H1 (cell line): ENCODE results near the gene SMIM44. TPM values are rescaled to one million over a fixed set of nuclear protein-coding genes. Genes with fewer than 3 reads are reported as not detected.

Experiments used
- CTCF ChIA-PET: fragments of 300-600 bp; sonication (Branson Sonifier 250); formaldehyde crosslinking; loops from one replicate; lab custom pipeline; 2021; ENCODE audit not compliant: partially characterized antibody; lab: Charles Lee
- POLR2A ChIA-PET: fragments of 300-600 bp; sonication (Branson Sonifier 250); formaldehyde crosslinking; loops from one replicate; lab custom pipeline; 2021; ENCODE audit warnings: inconsistent platforms; ENCODE audit not compliant: partially characterized antibody; lab: Charles Lee
- DNase-seq, 2 experiments: peaks; one replicate each; pipeline versions ENCODE4 v3.0.0 to v3.0.0-alpha.2; 2010 to 2022; ENCODE audit warnings: low spot score in 2 of 2, low read depth in 1 of 2, mixed read lengths in 1 of 2
- FAIRE-seq: peaks from 2 replicates; lab custom pipeline; 2011; peaks lifted over from hg19 to GRCh38; lab: Jason Lieb, UNC
- H2AFZ ChIP-seq: 2 replicates; pipeline ENCODE4 v1.8.1; 2012; ENCODE audit warnings: low read length, inconsistent platforms
- H2AK5ac ChIP-seq: 2 replicates; pipeline ENCODE4 v1.6.1; 2013; ENCODE audit warnings: low read depth, low read length
- H2BK120ac ChIP-seq: replicated peaks from 2 replicates; pipeline ENCODE3; 2013; ENCODE audit warnings: low read depth, low read length, inconsistent platforms
- H2BK12ac ChIP-seq: 2 replicates; pipeline ENCODE4 v1.6.1; 2013; ENCODE audit warnings: low read depth, low read length
- H2BK15ac ChIP-seq: 2 replicates; pipeline ENCODE4 v1.6.1; 2013; ENCODE audit warnings: low read length
- H2BK20ac ChIP-seq: 2 replicates; pipeline ENCODE4 v1.6.1; 2013; ENCODE audit warnings: low read length
- H2BK5ac ChIP-seq: 2 replicates; pipeline ENCODE4 v1.6.1; 2013; ENCODE audit warnings: low read depth, low read length
- H3K14ac ChIP-seq: 2 replicates; pipeline ENCODE4 v1.6.1; 2013; ENCODE audit warnings: inconsistent platforms; ENCODE audit not compliant: insufficient read length
- H3K18ac ChIP-seq: 2 replicates; pipeline ENCODE4 v1.6.1; 2013; ENCODE audit warnings: low read length; ENCODE audit errors: extremely low read depth
- H3K23ac ChIP-seq: 2 replicates; pipeline ENCODE4 v1.6.1; 2013; ENCODE audit warnings: inconsistent platforms; ENCODE audit not compliant: insufficient read length
- H3K23me2 ChIP-seq: 2 replicates; pipeline ENCODE4 v1.6.1; 2013; ENCODE audit warnings: low read depth, low read length
- H3K27ac ChIP-seq: 2 replicates; pipeline ENCODE4 v1.6.1; 2011; ENCODE audit warnings: low read depth, low read length, inconsistent platforms
- H3K27me3 ChIP-seq, 4 experiments: replicated peaks in 1 of 4; 1 replicate in 1 of 4; 2 replicates in 3 of 4; pipeline versions ENCODE4 v1.6.1 to v1.8.1; 2011 to 2013; ENCODE audit warnings: low read length in 3 of 4, mild to moderate bottlenecking in 3 of 4, inconsistent platforms in 2 of 4, mixed read lengths in 2 of 4, moderate library complexity in 1 of 4; ENCODE audit not compliant: control insufficient read depth in 3 of 4, insufficient read depth in 3 of 4; ENCODE audit errors: extremely low read depth in 1 of 4
- H3K36me3 ChIP-seq, 4 experiments: 2 replicates each; pipeline versions ENCODE4 v1.6.1 to v1.8.1; 2011 to 2013; ENCODE audit warnings: mild to moderate bottlenecking in 4 of 4, low read length in 3 of 4, moderate library complexity in 2 of 4, control low read depth in 1 of 4, inconsistent platforms in 1 of 4; ENCODE audit not compliant: insufficient read depth in 4 of 4, control insufficient read depth in 2 of 4
- H3K4ac ChIP-seq: replicated peaks from 2 replicates; pipeline ENCODE3; 2013; ENCODE audit warnings: low read length, low read depth, mixed read lengths, inconsistent platforms; ENCODE audit not compliant: insufficient read length
- H3K4me1 ChIP-seq, 4 experiments: replicated peaks in 1 of 4; 1 replicate in 1 of 4; 2 replicates in 3 of 4; pipeline versions ENCODE4 v1.6.1 to v1.8.1; 2011 to 2013; ENCODE audit warnings: low read length in 3 of 4, inconsistent platforms in 2 of 4, mixed read lengths in 1 of 4; ENCODE audit not compliant: insufficient read depth in 4 of 4, control insufficient read depth in 3 of 4
- H3K4me2 ChIP-seq, 2 experiments: 2 replicates each; pipeline versions ENCODE4 v1.6.1 to v1.8.1; 2011 to 2013; ENCODE audit warnings: low read depth in 2 of 2, low read length in 2 of 2, control low read depth in 1 of 2, inconsistent platforms in 1 of 2, mild to moderate bottlenecking in 1 of 2; ENCODE audit not compliant: insufficient read depth in 1 of 2
- H3K4me3 ChIP-seq, 4 experiments: fragments of 200-600, 300-600 bp in 1 of 4; sonication (generic), shearing (Covaris generic), sonication (Bioruptor Twin) in 1 of 4; 2 replicates each; pipeline versions ENCODE4 v1.5.1 to v1.8.1; 2011 to 2016; ENCODE audit warnings: low read length in 4 of 4, low read depth in 3 of 4, control low read depth in 2 of 4, inconsistent platforms in 2 of 4, mild to moderate bottlenecking in 2 of 4, mixed read lengths in 1 of 4, moderate library complexity in 1 of 4; ENCODE audit not compliant: insufficient read depth in 2 of 4; ENCODE audit errors: extremely low read depth in 1 of 4
- H3K56ac ChIP-seq: replicated peaks from 2 replicates; pipeline ENCODE3; 2013; ENCODE audit warnings: low read depth, mild to moderate bottlenecking, mixed read lengths, low read length, inconsistent platforms; ENCODE audit not compliant: insufficient read length
- H3K79me1 ChIP-seq: 2 replicates; pipeline ENCODE4 v1.6.1; 2013; ENCODE audit warnings: low read depth, low read length, control low read depth
- H3K79me2 ChIP-seq, 2 experiments: 2 replicates each; pipeline versions ENCODE4 v1.6.1 to v1.8.1; 2012 to 2013; ENCODE audit warnings: low read length in 2 of 2, mild to moderate bottlenecking in 2 of 2, inconsistent platforms in 1 of 2; ENCODE audit not compliant: insufficient read depth in 2 of 2, control insufficient read depth in 1 of 2
- H3K9ac ChIP-seq, 4 experiments: replicated peaks in 1 of 4; 1 replicate in 1 of 4; 2 replicates in 3 of 4; pipeline versions ENCODE4 v1.6.1 to v1.8.1; 2011 to 2013; ENCODE audit warnings: low read depth in 3 of 4, low read length in 3 of 4, control low read depth in 2 of 4, mild to moderate bottlenecking in 2 of 4, moderate library complexity in 2 of 4, inconsistent platforms in 1 of 4; ENCODE audit errors: extremely low read depth in 1 of 4
- H3K9me3 ChIP-seq, 2 experiments: 2 replicates each; pipeline versions ENCODE4 v1.6.1 to v1.8.1; 2012 to 2013; ENCODE audit warnings: mild to moderate bottlenecking in 2 of 2, moderate library complexity in 2 of 2, control low read depth in 1 of 2, inconsistent platforms in 1 of 2, low read depth in 1 of 2, low read length in 1 of 2, mixed read lengths in 1 of 2; ENCODE audit not compliant: insufficient read depth in 2 of 2
- H4K20me1 ChIP-seq, 2 experiments: replicated peaks in 1 of 2; 2 replicates each; pipeline versions ENCODE3 to v1.8.1; 2011 to 2013; ENCODE audit warnings: inconsistent platforms in 2 of 2, low read length in 2 of 2, mild to moderate bottlenecking in 1 of 2; ENCODE audit not compliant: insufficient read depth in 2 of 2, control insufficient read depth in 1 of 2
- H4K5ac ChIP-seq: 2 replicates; pipeline ENCODE4 v1.6.1; 2013; ENCODE audit warnings: low read length, low read depth, mixed read lengths, inconsistent platforms; ENCODE audit not compliant: insufficient read length
- H4K8ac ChIP-seq: 2 replicates; pipeline ENCODE4 v1.8.0; 2013; ENCODE audit warnings: mild to moderate bottlenecking, moderate library complexity, low read length, inconsistent platforms; ENCODE audit not compliant: insufficient read depth; ENCODE audit errors: extremely low read depth
- H4K91ac ChIP-seq: replicated peaks from 2 replicates; pipeline ENCODE3; 2013; ENCODE audit warnings: low read length, mixed read lengths, inconsistent platforms; ENCODE audit not compliant: insufficient read length
- EZH2 ChIP-seq: fragments of 200-600 bp; sonication (generic); IDR thresholded peaks from 2 replicates; pipeline ENCODE4 v1.7.1; 2012; ENCODE audit warnings: low read depth, mild to moderate bottlenecking, moderate library complexity, low read length, inconsistent platforms; ENCODE audit not compliant: severe bottlenecking
- KDM5A ChIP-seq: fragments of 200-600 bp; IDR thresholded peaks from 2 replicates; pipeline ENCODE4 v1.7.1; 2012; ENCODE audit warnings: mild to moderate bottlenecking, low read length, inconsistent platforms, mixed read lengths
- POLR2A ChIP-seq, 2 experiments: IDR thresholded peaks; 1 replicate in 1 of 2; 2 replicates in 1 of 2; pipeline ENCODE4 v1.6.1; 2011; ENCODE audit warnings: low read depth in 2 of 2, low read length in 2 of 2, mild to moderate bottlenecking in 2 of 2; ENCODE audit errors: control extremely low read depth in 1 of 2
- POLR2AphosphoS5 ChIP-seq: IDR thresholded peaks from 2 replicates; pipeline ENCODE4 v1.6.1; 2011; ENCODE audit warnings: low read depth, low read length
- RNF2 ChIP-seq: fragments of 200-900, 300-1000 bp; sonication (generic); IDR thresholded peaks from 2 replicates; pipeline ENCODE4 v1.7.1; 2016; ENCODE audit warnings: borderline replicate concordance, low read depth, mild to moderate bottlenecking, antibody characterized with exemption, low read length; ENCODE audit not compliant: poor library complexity, severe bottlenecking; ENCODE audit errors: missing control alignments
- SP2 ChIP-seq: IDR thresholded peaks from 2 replicates; pipeline ENCODE4 v1.6.1; 2012; ENCODE audit warnings: mild to moderate bottlenecking, low read length, inconsistent platforms
- SP4 ChIP-seq: IDR thresholded peaks from 2 replicates; pipeline ENCODE4 v1.6.1; 2012; ENCODE audit warnings: low read length, inconsistent platforms
- SUZ12 ChIP-seq: fragments of 200-600 bp; sonication (generic); IDR thresholded peaks from 2 replicates; pipeline ENCODE4 v1.6.1; 2012; ENCODE audit warnings: mild to moderate bottlenecking, inconsistent platforms, low read length, moderate library complexity, mixed read lengths
- TAF7 ChIP-seq: optimal IDR thresholded peaks from 2 replicates; pipeline ENCODE3; 2011; ENCODE audit warnings: low read depth, mild to moderate bottlenecking, inconsistent platforms, low read length, moderate library complexity, borderline replicate concordance
- WGBS, 2 experiments: shearing (Covaris generic) in 1 of 2; methylation state at CpG; one replicate each; pipeline versions ENCODE4 v1.1.6 to v1.1.7; 2013 to 2015; ENCODE audit warnings: low lambda C conversion rate in 2 of 2, mixed read lengths in 2 of 2, inconsistent platforms in 1 of 2, low coverage in 1 of 2, missing lambda C conversion rate in 1 of 2; ENCODE audit not compliant: insufficient replicate concordance in 2 of 2, insufficient coverage in 1 of 2, insufficient read length in 1 of 2; ENCODE audit errors: extremely low coverage in 1 of 2, missing lambda C conversion rate in 1 of 2; 5-methylcytosine and 5-hydroxymethylcytosine counted together
- polyA plus RNA-seq, 7 experiments: library from polyadenylated mRNA; depleted of rRNA in 3 of 7; stranded (reverse) in 5 of 7; unstranded in 2 of 7; fragments of >200 nt in 5 of 7; fragments of 200-250 nt in 2 of 7; gene quantifications; 1 replicate in 5 of 7; 2 replicates in 1 of 7; 4 replicates in 1 of 7; pipeline versions ENCODE4 v1.2.1 to v1.2.3, GENCODE V29; 2011 to 2013; ENCODE audit warnings: missing spikeins in 2 of 7, mixed read lengths in 2 of 7
- total RNA-seq: library from RNA; stranded (reverse); fragmentation: NEBNext Ultra II Directional; extraction: Animal tissue kit (Norgen Biotek cat#: 25700); gene quantifications from 2 replicates; pipeline ENCODE4 v1.2.1, GENCODE V29; 2021

The SMIM44 gene
- total and polyA plus RNA-seq, 2 of the 8 experiments (the other 6 are each of a cell fraction or from before 2014, with no cell fraction given), result not detected

GRCh38 chr19:3462991-3463713 is 20.1 kb downstream of the SMIM44 start:
- H3K27me3 ChIP-seq, result peaks cover 26 to 62% (median 57%) of the 10 kb centered on the region in 4 experiments
- peak overlapping the region; percentile 63 to 81 for H3K4me2 ChIP-seq
- H3K56ac ChIP-seq, result no peak overlapping the region
- H3K14ac ChIP-seq, result no peak overlapping the region
- H4K20me1 ChIP-seq, result peaks cover 3 to 8% of the 10 kb centered on the region in 2 experiments
- no peak for FAIRE-seq
- no peaks in the 10 kb centered on the region for H3K79me2 ChIP-seq
- H2AK5ac ChIP-seq, result no peak overlapping the region
- H3K79me1 ChIP-seq, result no peaks in the 10 kb centered on the region
- no peak for DNase-seq
- no peak overlapping the region for H3K23ac ChIP-seq
- no peak overlapping the region for H3K18ac ChIP-seq
- no peak overlapping the region for H2BK5ac ChIP-seq
- no peak overlapping the region for H2AFZ ChIP-seq
- POLR2A ChIA-PET, result interaction anchor here (1.6 to 1.9 kb wide), 3 partner anchors 15 to 19 kb away, joined by 3 to 5 read pairs (median 5); no protein-coding TSS in a partner anchor
- CTCF ChIA-PET, result interaction anchor here (0.5 to 1.8 kb wide), 9 partner anchors 9 to 165 kb away, joined by 3 to 9 read pairs (median 3); no protein-coding TSS in a partner anchor
- peaks cover 9% of the 10 kb centered on the region; the same call in 1 of the 2 replicates for H3K23me2 ChIP-seq
- no peak overlapping the region for H2BK12ac ChIP-seq
- H3K4ac ChIP-seq, result no peak overlapping the region
- H2BK120ac ChIP-seq, result no peak overlapping the region
- peak overlapping the region; percentile 68; the same call in 1 of the 2 replicates for H4K8ac ChIP-seq
- 7% methylated on average over 17 of the region's 58 CpGs; no CpG with 5 or more reads in 1 of the 2 experiments for WGBS, 2 experiments
- no peak overlapping the region for H4K5ac ChIP-seq
- H3K9me3 ChIP-seq, result peaks cover 6 to 8% of the 10 kb centered on the region in 2 experiments; a peak in 3 of 4 replicates
- no peaks in the 10 kb centered on the region; a peak in 1 of 8 replicates for H3K36me3 ChIP-seq
- H2BK15ac ChIP-seq, result no peak overlapping the region
- no peak overlapping the region for H2BK20ac ChIP-seq
- no peak overlapping the region for H3K9ac ChIP-seq
- peaks cover 0 to 16% (median 7%) of the 10 kb centered on the region in 4 experiments; a peak in 6 of 7 replicates for H3K4me1 ChIP-seq
- peak overlapping the region; percentile 23 to 72 (median 32); a peak in 5 of 8 replicates for H3K4me3 ChIP-seq
- no peak overlapping the region for H4K91ac ChIP-seq
- no peak overlapping the region for H3K27ac ChIP-seq
- TF ChIP-seq POLR2A (IDR thresholded peaks at IDR 0.05; ENCODE audit: control extremely low read depth in 1 of 2, low read depth in 2 of 2, low read length in 2 of 2), result no peak
- TF ChIP-seq POLR2AphosphoS5, result no peak
- no peak for TF ChIP-seq TAF7
- TF ChIP-seq SP2, result no peak
- TF ChIP-seq KDM5A, result no peak
- TF ChIP-seq RNF2, result peak; percentile 30
- TF ChIP-seq EZH2, result peak; percentile 84
- peak; percentile 81 for TF ChIP-seq SUZ12
- no peak for TF ChIP-seq SP4
